WTC11 (cell line): ENCODE data around the gene TFAP2E. TPM values are rescaled to one million over a fixed set of nuclear protein-coding genes. Genes with fewer than 3 reads are reported as not detected.

Source experiments
- ATAC-seq: fragments of 200-7000 bp; cut with Tn5 transposase; 2 replicates; pipeline ENCODE4 v1.10.0; 2021; ENCODE audit warnings: mild to moderate bottlenecking, moderate library complexity
- CTCF ChIA-PET: fragments of 300-600 bp; sonication (Branson Sonifier 250); formaldehyde crosslinking; loops from one replicate; lab custom pipeline; 2021; ENCODE audit warnings: antibody characterized with exemption; lab: Charles Lee
- POLR2A ChIA-PET: fragments of 350-600 bp; sonication (Branson Sonifier 250); formaldehyde crosslinking; loops from one replicate; lab custom pipeline; 2021; ENCODE audit warnings: antibody characterized with exemption; lab: Charles Lee
- DNase-seq: peaks from one replicate; pipeline ENCODE4 v3.0.0; 2021; ENCODE audit warnings: low spot score
- H3K27ac Mint-ChIP-seq: 2 replicates; pipeline ENCODE4 v1.8.0; 2021; ENCODE audit warnings: mixed read lengths
- H3K27me3 Mint-ChIP-seq: 2 replicates; pipeline ENCODE4 v1.8.0; 2021; ENCODE audit warnings: low read depth, mild to moderate bottlenecking, moderate library complexity, mixed read lengths
- H3K36me3 Mint-ChIP-seq: 2 replicates; pipeline ENCODE4 v1.8.0; 2021; ENCODE audit warnings: mixed read lengths
- H3K4me1 Mint-ChIP-seq: 2 replicates; pipeline ENCODE4 v1.8.0; 2022; ENCODE audit warnings: mixed read lengths
- H3K4me3 Mint-ChIP-seq: 2 replicates; pipeline ENCODE4 v1.8.0; 2021; ENCODE audit warnings: mild to moderate bottlenecking, moderate library complexity, mixed read lengths
- H3K9me3 Mint-ChIP-seq: 2 replicates; pipeline ENCODE4 v1.8.0; 2021; ENCODE audit warnings: mixed read lengths
- CBFB ChIP-seq: sonication (generic); formaldehyde crosslinking; IDR thresholded peaks from 2 replicates; pipeline ENCODE4 v1.8.1; 2022; ENCODE audit warnings: mild to moderate bottlenecking, low read depth, missing genetic modification reagents
- E2F4 ChIP-seq: sonication (generic); formaldehyde crosslinking; IDR thresholded peaks from 2 replicates; pipeline ENCODE4 v1.8.1; 2022; ENCODE audit warnings: low read depth, mild to moderate bottlenecking, moderate library complexity, missing genetic modification reagents, borderline replicate concordance
- FOXK1 ChIP-seq: sonication (generic); formaldehyde crosslinking; IDR thresholded peaks from 2 replicates; pipeline ENCODE4 v1.8.0; 2022; ENCODE audit warnings: mild to moderate bottlenecking, moderate library complexity, missing genetic modification reagents
- GTF2I ChIP-seq: fragments of 250-450 bp; sonication (Bioruptor Pico); conservative IDR thresholded peaks from 2 replicates; pipeline ENCODE4 v1.4.0; 2021; ENCODE audit warnings: mild to moderate bottlenecking
- JAZF1 ChIP-seq: fragments of 250-450 bp; sonication (Bioruptor Pico); IDR thresholded peaks from 2 replicates; pipeline ENCODE4 v1.9.0; 2021; ENCODE audit warnings: moderate library complexity, mild to moderate bottlenecking, inconsistent platforms
- NR1H2 ChIP-seq: sonication (generic); formaldehyde crosslinking; IDR thresholded peaks from 2 replicates; pipeline ENCODE4 v1.9.0; 2021; ENCODE audit warnings: mild to moderate bottlenecking, moderate library complexity, missing genetic modification reagents
- NR2C2 ChIP-seq: sonication (generic); formaldehyde crosslinking; IDR thresholded peaks from 2 replicates; pipeline ENCODE4 v1.8.0; 2022; ENCODE audit warnings: mild to moderate bottlenecking, missing genetic modification reagents
- PRRX2 ChIP-seq: fragments of 250-450 bp; sonication (Bioruptor Pico); IDR thresholded peaks from 2 replicates; pipeline ENCODE4 v1.8.0; 2021; ENCODE audit warnings: mild to moderate bottlenecking
- SMAD3 ChIP-seq: sonication (generic); formaldehyde crosslinking; IDR thresholded peaks from 2 replicates; pipeline ENCODE4 v1.8.0; 2022; ENCODE audit warnings: missing genetic modification reagents, mild to moderate bottlenecking, borderline replicate concordance
- ZBTB21 ChIP-seq: sonication (generic); formaldehyde crosslinking; IDR thresholded peaks from 2 replicates; pipeline ENCODE4 v1.8.1; 2023; ENCODE audit warnings: mild to moderate bottlenecking, missing genetic modification reagents, borderline replicate concordance
- ZNF121 ChIP-seq: sonication (generic); formaldehyde crosslinking; IDR thresholded peaks from 2 replicates; pipeline ENCODE4 v1.8.0; 2023; ENCODE audit warnings: missing genetic modification reagents
- ZNF232 ChIP-seq: sonication (generic); formaldehyde crosslinking; IDR thresholded peaks from 2 replicates; pipeline ENCODE4 v1.8.0; 2022; ENCODE audit warnings: mild to moderate bottlenecking, missing genetic modification reagents
- ZNF281 ChIP-seq: sonication (generic); formaldehyde crosslinking; IDR thresholded peaks from 2 replicates; pipeline ENCODE4 v1.8.0; 2023; ENCODE audit warnings: mild to moderate bottlenecking, missing genetic modification reagents
- ZNF396 ChIP-seq: fragments of 250-450 bp; sonication (Bioruptor Pico); IDR thresholded peaks from 2 replicates; pipeline ENCODE4 v1.8.0; 2021; ENCODE audit warnings: mild to moderate bottlenecking, moderate library complexity, borderline replicate concordance
- ZNF416 ChIP-seq: fragments of 250-450 bp; sonication (Bioruptor Pico); IDR thresholded peaks from 2 replicates; pipeline ENCODE4 v1.9.0; 2021; ENCODE audit warnings: mild to moderate bottlenecking, inconsistent platforms
- ZNF423 ChIP-seq: fragments of 250-450 bp; sonication (Bioruptor Pico); IDR thresholded peaks from 2 replicates; pipeline ENCODE4 v2.1.2; 2022; ENCODE audit warnings: mild to moderate bottlenecking, moderate library complexity
- total RNA-seq: library from RNA; stranded (reverse); gene quantifications from 3 replicates; pipeline ENCODE4 v1.2.3, GENCODE V29; 2021
- TF ChIP-seq, protein P1 (sequence below): sonication (generic); formaldehyde crosslinking; IDR thresholded peaks from 2 replicates; pipeline ENCODE4 v1.8.1; 2023; ENCODE audit warnings: mild to moderate bottlenecking, missing genetic modification reagents
- TF ChIP-seq, protein P2 (sequence below): fragments of 250-450 bp; sonication (Bioruptor Pico); IDR thresholded peaks from 2 replicates; pipeline ENCODE4 v1.9.0; 2021; ENCODE audit warnings: mild to moderate bottlenecking, borderline replicate concordance
- TF ChIP-seq, protein P3 (sequence below): sonication (generic); formaldehyde crosslinking; IDR thresholded peaks from 2 replicates; pipeline ENCODE4 v1.8.1; 2023; ENCODE audit warnings: mild to moderate bottlenecking, missing genetic modification reagents, moderate library complexity
- TF ChIP-seq, protein P4 (sequence below): fragments of 200-600 bp; IDR thresholded peaks from 2 replicates; pipeline ENCODE4 v1.8.0; 2022; ENCODE audit warnings: antibody characterized with exemption

TFAP2E gene
- total RNA-seq, 1 experiment from 2014 or later, result 1.7 TPM

GRCh38 chr1:35603468-35603867 is 30.4 kb downstream of the TFAP2E start (continued):
- TF ChIP-seq, protein P1, sequence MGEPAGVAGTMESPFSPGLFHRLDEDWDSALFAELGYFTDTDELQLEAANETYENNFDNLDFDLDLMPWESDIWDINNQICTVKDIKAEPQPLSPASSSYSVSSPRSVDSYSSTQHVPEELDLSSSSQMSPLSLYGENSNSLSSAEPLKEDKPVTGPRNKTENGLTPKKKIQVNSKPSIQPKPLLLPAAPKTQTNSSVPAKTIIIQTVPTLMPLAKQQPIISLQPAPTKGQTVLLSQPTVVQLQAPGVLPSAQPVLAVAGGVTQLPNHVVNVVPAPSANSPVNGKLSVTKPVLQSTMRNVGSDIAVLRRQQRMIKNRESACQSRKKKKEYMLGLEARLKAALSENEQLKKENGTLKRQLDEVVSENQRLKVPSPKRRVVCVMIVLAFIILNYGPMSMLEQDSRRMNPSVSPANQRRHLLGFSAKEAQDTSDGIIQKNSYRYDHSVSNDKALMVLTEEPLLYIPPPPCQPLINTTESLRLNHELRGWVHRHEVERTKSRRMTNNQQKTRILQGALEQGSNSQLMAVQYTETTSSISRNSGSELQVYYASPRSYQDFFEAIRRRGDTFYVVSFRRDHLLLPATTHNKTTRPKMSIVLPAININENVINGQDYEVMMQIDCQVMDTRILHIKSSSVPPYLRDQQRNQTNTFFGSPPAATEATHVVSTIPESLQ (CRISPR knock-in tag), result no peak
- TF ChIP-seq, protein P2, sequence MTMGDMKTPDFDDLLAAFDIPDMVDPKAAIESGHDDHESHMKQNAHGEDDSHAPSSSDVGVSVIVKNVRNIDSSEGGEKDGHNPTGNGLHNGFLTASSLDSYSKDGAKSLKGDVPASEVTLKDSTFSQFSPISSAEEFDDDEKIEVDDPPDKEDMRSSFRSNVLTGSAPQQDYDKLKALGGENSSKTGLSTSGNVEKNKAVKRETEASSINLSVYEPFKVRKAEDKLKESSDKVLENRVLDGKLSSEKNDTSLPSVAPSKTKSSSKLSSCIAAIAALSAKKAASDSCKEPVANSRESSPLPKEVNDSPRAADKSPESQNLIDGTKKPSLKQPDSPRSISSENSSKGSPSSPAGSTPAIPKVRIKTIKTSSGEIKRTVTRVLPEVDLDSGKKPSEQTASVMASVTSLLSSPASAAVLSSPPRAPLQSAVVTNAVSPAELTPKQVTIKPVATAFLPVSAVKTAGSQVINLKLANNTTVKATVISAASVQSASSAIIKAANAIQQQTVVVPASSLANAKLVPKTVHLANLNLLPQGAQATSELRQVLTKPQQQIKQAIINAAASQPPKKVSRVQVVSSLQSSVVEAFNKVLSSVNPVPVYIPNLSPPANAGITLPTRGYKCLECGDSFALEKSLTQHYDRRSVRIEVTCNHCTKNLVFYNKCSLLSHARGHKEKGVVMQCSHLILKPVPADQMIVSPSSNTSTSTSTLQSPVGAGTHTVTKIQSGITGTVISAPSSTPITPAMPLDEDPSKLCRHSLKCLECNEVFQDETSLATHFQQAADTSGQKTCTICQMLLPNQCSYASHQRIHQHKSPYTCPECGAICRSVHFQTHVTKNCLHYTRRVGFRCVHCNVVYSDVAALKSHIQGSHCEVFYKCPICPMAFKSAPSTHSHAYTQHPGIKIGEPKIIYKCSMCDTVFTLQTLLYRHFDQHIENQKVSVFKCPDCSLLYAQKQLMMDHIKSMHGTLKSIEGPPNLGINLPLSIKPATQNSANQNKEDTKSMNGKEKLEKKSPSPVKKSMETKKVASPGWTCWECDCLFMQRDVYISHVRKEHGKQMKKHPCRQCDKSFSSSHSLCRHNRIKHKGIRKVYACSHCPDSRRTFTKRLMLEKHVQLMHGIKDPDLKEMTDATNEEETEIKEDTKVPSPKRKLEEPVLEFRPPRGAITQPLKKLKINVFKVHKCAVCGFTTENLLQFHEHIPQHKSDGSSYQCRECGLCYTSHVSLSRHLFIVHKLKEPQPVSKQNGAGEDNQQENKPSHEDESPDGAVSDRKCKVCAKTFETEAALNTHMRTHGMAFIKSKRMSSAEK (CRISPR knock-in tag), result no peak
- TF ChIP-seq JAZF1 (CRISPR knock-in tag), result no peak
- TF ChIP-seq ZNF232 (CRISPR knock-in tag), result no peak
- TF ChIP-seq CBFB (CRISPR knock-in tag), result no peak
- TF ChIP-seq, protein P3, sequence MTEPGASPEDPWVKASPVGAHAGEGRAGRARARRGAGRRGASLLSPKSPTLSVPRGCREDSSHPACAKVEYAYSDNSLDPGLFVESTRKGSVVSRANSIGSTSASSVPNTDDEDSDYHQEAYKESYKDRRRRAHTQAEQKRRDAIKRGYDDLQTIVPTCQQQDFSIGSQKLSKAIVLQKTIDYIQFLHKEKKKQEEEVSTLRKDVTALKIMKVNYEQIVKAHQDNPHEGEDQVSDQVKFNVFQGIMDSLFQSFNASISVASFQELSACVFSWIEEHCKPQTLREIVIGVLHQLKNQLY (CRISPR knock-in tag), result no peak
- TF ChIP-seq, all 79 proteins: peak for 0

DNA sequence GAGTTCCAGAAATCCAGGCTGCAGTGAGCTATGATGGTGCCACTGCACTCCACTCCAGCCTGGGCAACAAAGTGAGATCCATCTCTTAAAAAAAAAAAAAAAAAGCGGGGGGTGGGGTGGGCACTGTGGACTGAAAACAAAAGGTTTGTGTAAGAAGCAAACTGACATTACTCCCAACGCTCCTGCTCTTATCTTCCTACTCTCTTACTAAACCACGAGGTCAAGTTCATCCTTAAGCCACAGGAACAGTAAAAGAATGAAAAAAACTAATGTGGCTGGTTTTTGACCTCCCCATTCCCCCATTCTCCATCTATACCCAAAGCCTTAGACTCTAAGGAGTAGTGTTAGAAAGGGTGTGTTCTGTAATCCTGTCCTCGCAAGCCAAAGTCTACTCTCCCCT is 30.8 kb downstream of the TFAP2E start:
- TF ChIP-seq NR2C2 (CRISPR knock-in tag) (no peak), NR1H2 (CRISPR knock-in tag) (no peak)
- peaks cover 42% of the 10 kb centered on the region for H3K36me3 Mint-ChIP-seq
- DNase-seq (no peak), ATAC-seq (no peak)
- no peaks in the 10 kb centered on the region for H3K27me3 Mint-ChIP-seq
- peaks cover 8% of the 10 kb centered on the region for H3K4me1 Mint-ChIP-seq
- CTCF ChIA-PET, result interaction anchor here (1.0 to 1.6 kb wide), 5 partner anchors 12 to 112 kb away, joined by 3 to 6 read pairs (median 5); no protein-coding TSS in a partner anchor
- no peaks in the 10 kb centered on the region for H3K9me3 Mint-ChIP-seq
- no peak overlapping the region for H3K27ac Mint-ChIP-seq
- POLR2A ChIA-PET, result no interaction called here
- H3K4me3 Mint-ChIP-seq, result no peak overlapping the region

GRCh38 chr1:35605071-35605866 is 32.2 kb downstream of the TFAP2E start:
- ATAC-seq (peak; percentile 46; the same call in 1 of the 2 replicates), DNase-seq (no peak)
- ChIA-PET CTCF (interaction anchor here (1.4 to 1.7 kb wide), 3 partner anchors 11 to 111 kb away, joined by 4 to 6 read pairs (median 4); no protein-coding TSS in a partner anchor), POLR2A (no interaction called here)
- Mint-ChIP-seq H3K4me3 (no peak overlapping the region), H3K36me3 (peaks cover 47% of the 10 kb centered on the region), H3K27me3 (no peaks in the 10 kb centered on the region), H3K27ac (peak overlapping the region; percentile 66), H3K9me3 (no peaks in the 10 kb centered on the region), H3K4me1 (peaks cover 2% of the 10 kb centered on the region; the same call in 1 of the 2 replicates)
- TF ChIP-seq ZNF396 (CRISPR knock-in tag), result no peak
- TF ChIP-seq ZNF423 (CRISPR knock-in tag), result no peak
- no peak for TF ChIP-seq ZNF281
- TF ChIP-seq PRRX2, result no peak
- TF ChIP-seq ZNF416 (CRISPR knock-in tag), result no peak
- TF ChIP-seq E2F4 (CRISPR knock-in tag), result no peak
- no peak for TF ChIP-seq FOXK1 (CRISPR knock-in tag)
- TF ChIP-seq ZBTB21, result no peak
- no peak for TF ChIP-seq GTF2I
- no peak for TF ChIP-seq SMAD3 (CRISPR knock-in tag)
- TF ChIP-seq, protein P4, sequence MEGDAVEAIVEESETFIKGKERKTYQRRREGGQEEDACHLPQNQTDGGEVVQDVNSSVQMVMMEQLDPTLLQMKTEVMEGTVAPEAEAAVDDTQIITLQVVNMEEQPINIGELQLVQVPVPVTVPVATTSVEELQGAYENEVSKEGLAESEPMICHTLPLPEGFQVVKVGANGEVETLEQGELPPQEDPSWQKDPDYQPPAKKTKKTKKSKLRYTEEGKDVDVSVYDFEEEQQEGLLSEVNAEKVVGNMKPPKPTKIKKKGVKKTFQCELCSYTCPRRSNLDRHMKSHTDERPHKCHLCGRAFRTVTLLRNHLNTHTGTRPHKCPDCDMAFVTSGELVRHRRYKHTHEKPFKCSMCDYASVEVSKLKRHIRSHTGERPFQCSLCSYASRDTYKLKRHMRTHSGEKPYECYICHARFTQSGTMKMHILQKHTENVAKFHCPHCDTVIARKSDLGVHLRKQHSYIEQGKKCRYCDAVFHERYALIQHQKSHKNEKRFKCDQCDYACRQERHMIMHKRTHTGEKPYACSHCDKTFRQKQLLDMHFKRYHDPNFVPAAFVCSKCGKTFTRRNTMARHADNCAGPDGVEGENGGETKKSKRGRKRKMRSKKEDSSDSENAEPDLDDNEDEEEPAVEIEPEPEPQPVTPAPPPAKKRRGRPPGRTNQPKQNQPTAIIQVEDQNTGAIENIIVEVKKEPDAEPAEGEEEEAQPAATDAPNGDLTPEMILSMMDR, result no peak
- TF ChIP-seq ZNF121 (CRISPR knock-in tag), result no peak
